Endodermal cell (in vitro differentiated cells): ENCODE results near the gene TMEM204. TPM values are rescaled to one million over a fixed set of nuclear protein-coding genes. Genes with fewer than 3 reads are reported as not detected.

Experiments
- DNase-seq: peaks from one replicate; pipeline ENCODE4 v3.0.0-alpha.2; 2017
- H3K27ac ChIP-seq: 2 replicates; pipeline ENCODE4 v1.5.1; 2013; ENCODE audit warnings: mild to moderate bottlenecking, low read depth, low read length, moderate library complexity
- H3K27me3 ChIP-seq: 2 replicates; pipeline ENCODE4 v1.6.1; 2013; ENCODE audit warnings: mild to moderate bottlenecking, low read length, moderate library complexity; ENCODE audit not compliant: insufficient read depth, control insufficient read depth, poor library complexity, severe bottlenecking
- H3K36me3 ChIP-seq: 2 replicates; pipeline ENCODE4 v1.7.0; 2013; ENCODE audit warnings: mild to moderate bottlenecking, low read length, moderate library complexity; ENCODE audit not compliant: control insufficient read depth, insufficient read depth
- H3K4me1 ChIP-seq: one replicate; pipeline ENCODE4 v1.7.0; 2013; ENCODE audit warnings: low read length; ENCODE audit not compliant: control insufficient read depth, insufficient read depth
- H3K4me3 ChIP-seq: 2 replicates; pipeline ENCODE4 v1.5.1; 2013; ENCODE audit warnings: mild to moderate bottlenecking, low read length, moderate library complexity
- H3K9ac ChIP-seq: 2 replicates; pipeline ENCODE4 v1.6.1; 2013; ENCODE audit warnings: mild to moderate bottlenecking, low read length, moderate library complexity; ENCODE audit not compliant: poor library complexity, severe bottlenecking; ENCODE audit errors: extremely low read depth
- H3K9me3 ChIP-seq: 2 replicates; pipeline ENCODE4 v1.6.1; 2013; ENCODE audit warnings: mild to moderate bottlenecking, low read length, moderate library complexity; ENCODE audit not compliant: control insufficient read depth
- H3K27ac Mint-ChIP-seq: 2 replicates; pipeline ENCODE4 v1.8.0; 2020; ENCODE audit warnings: mixed read lengths
- H3K27me3 Mint-ChIP-seq: 2 replicates; pipeline ENCODE4 v1.8.0; 2021; ENCODE audit warnings: mild to moderate bottlenecking, mixed read lengths; ENCODE audit not compliant: insufficient read depth
- H3K36me3 Mint-ChIP-seq: 2 replicates; pipeline ENCODE4 v1.8.0; 2020; ENCODE audit warnings: low read depth, mixed read lengths
- H3K4me1 Mint-ChIP-seq: 2 replicates; pipeline ENCODE4 v1.8.0; 2020; ENCODE audit warnings: mixed read lengths
- H3K4me3 Mint-ChIP-seq: 2 replicates; pipeline ENCODE4 v1.8.0; 2020; ENCODE audit warnings: mild to moderate bottlenecking, moderate library complexity, mixed read lengths
- H3K9me3 Mint-ChIP-seq: 2 replicates; pipeline ENCODE4 v1.8.0; 2020; ENCODE audit warnings: mild to moderate bottlenecking, mixed read lengths
- CTCF ChIP-seq: fragments of 200-600 bp; sonication (generic); conservative IDR thresholded peaks from 2 replicates; pipeline ENCODE4 v1.5.0; 2021; ENCODE audit warnings: antibody characterized with exemption, mild to moderate bottlenecking
- WGBS, 2 experiments: methylation state at CpG; one replicate each; pipeline versions ENCODE4 v1.1.5 to v1.1.7; 2013; ENCODE audit warnings: missing lambda C conversion rate in 2 of 2, mixed read lengths in 1 of 2; ENCODE audit not compliant: insufficient coverage in 1 of 2, insufficient read length in 1 of 2; 5-methylcytosine and 5-hydroxymethylcytosine counted together
- total RNA-seq, 2 donors: library from RNA; stranded (reverse); fragmentation: NEBNext Ultra II Directional in 1 of 2; extraction: Animal tissue kit (Norgen Biotek cat#: 25700) in 1 of 2; gene quantifications; 2 replicates in 1 of 2; 3 replicates in 1 of 2; pipeline ENCODE4 v1.2.1, GENCODE V29; 2021

Gene TMEM204
- total RNA-seq, 2 donors from 2014 or later = not detected

GRCh38 chr16:1535391-1536291 is 2.2 kb downstream of the TMEM204 start:
- Histone ChIP-seq H3K27ac (no peak overlapping the region), H3K9me3 (no peaks in the 10 kb centered on the region), H3K4me1 (no peaks in the 10 kb centered on the region), H3K4me3 (no peak overlapping the region), H3K9ac (no peak overlapping the region), H3K36me3 (no peaks in the 10 kb centered on the region), H3K27me3 (no peaks in the 10 kb centered on the region)
- Mint-ChIP-seq H3K4me3 (no peak overlapping the region), H3K9me3 (no peaks in the 10 kb centered on the region), H3K27me3 (no peaks in the 10 kb centered on the region), H3K27ac (no peak overlapping the region), H3K4me1 (no peaks in the 10 kb centered on the region), H3K36me3 (no peaks in the 10 kb centered on the region)
- no peak for TF ChIP-seq CTCF
- no peak for DNase-seq
- 92 to 94% methylated on average over 23 to 39 of the region's 39 CpGs for WGBS, 2 experiments

GRCh38 chr16:1536601-1537000 is 3.1 kb downstream of the TMEM204 start:
- 92 to 93% methylated on average over 13 of the region's 13 CpGs for WGBS, 2 experiments
- H3K4me3 ChIP-seq = no peak overlapping the region
- Mint-ChIP-seq H3K27ac (peak overlapping the region; percentile 70), H3K36me3 (no peaks in the 10 kb centered on the region), H3K4me1 (no peaks in the 10 kb centered on the region), H3K9me3 (no peaks in the 10 kb centered on the region), H3K4me3 (no peak overlapping the region), H3K27me3 (no peaks in the 10 kb centered on the region)
- H3K4me1 ChIP-seq = no peaks in the 10 kb centered on the region
- TF ChIP-seq CTCF = no peak
- H3K27me3 ChIP-seq = no peaks in the 10 kb centered on the region
- H3K9me3 ChIP-seq = no peaks in the 10 kb centered on the region
- DNase-seq = no peak
- H3K27ac ChIP-seq = no peak overlapping the region
- no peak overlapping the region for H3K9ac ChIP-seq
- no peaks in the 10 kb centered on the region for H3K36me3 ChIP-seq

- DNase-seq = no peak
- no peaks in the 10 kb centered on the region for H3K9me3 Mint-ChIP-seq
- Histone ChIP-seq H3K9ac (no peak overlapping the region), H3K27me3 (no peaks in the 10 kb centered on the region), H3K4me1 (no peaks in the 10 kb centered on the region), H3K4me3 (no peak overlapping the region), H3K36me3 (no peaks in the 10 kb centered on the region), H3K27ac (no peak overlapping the region), H3K9me3 (no peaks in the 10 kb centered on the region)
- no peak overlapping the region for H3K4me3 Mint-ChIP-seq
- H3K27me3 Mint-ChIP-seq = no peaks in the 10 kb centered on the region
- 95 to 97% methylated on average over 18 to 27 of the region's 27 CpGs for WGBS, 2 experiments
- H3K4me1 Mint-ChIP-seq = no peaks in the 10 kb centered on the region
- TF ChIP-seq CTCF = no peak
- no peaks in the 10 kb centered on the region for H3K36me3 Mint-ChIP-seq
- peak overlapping the region; percentile 70 for H3K27ac Mint-ChIP-seq
Measured at GRCh38 chr16:1537138-1537577, 3.7 kb downstream of the TMEM204 start.
